ENCODE measurements around the gene EXOC6B.
"Not testable (repeated sequence)": the region's sequence is repeated elsewhere in the genome, so short reads cannot be mapped to it uniquely, and the experiment has no call there.

Gene EXOC6B

DNA sequence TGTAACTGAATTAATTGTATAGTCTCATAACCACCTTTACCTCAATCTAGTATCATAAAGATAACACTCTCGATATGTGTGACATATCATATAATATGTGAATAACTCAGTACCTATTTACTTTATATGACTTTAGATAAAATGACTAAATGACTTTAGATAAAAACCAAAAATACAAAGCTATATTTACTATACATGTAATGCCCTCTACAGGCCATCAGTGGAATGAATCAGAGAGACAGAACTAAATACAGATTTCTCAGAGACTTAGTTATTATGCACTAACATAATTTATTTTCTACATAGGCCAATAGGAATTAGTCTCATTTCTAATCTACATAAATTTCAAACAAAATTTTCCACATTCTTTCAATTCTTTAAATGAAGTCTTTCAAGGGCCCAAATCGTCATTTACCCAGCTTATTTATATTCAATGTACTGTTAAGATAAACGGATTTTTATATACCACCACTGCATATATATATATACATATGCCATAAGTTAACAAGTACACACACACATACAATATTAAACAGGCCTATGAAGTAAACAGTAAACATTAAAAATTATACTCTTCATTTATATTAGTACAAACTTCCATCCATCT, 219.9 kb downstream of the EXOC6B start:
- DNase-seq = no peak

DNA sequence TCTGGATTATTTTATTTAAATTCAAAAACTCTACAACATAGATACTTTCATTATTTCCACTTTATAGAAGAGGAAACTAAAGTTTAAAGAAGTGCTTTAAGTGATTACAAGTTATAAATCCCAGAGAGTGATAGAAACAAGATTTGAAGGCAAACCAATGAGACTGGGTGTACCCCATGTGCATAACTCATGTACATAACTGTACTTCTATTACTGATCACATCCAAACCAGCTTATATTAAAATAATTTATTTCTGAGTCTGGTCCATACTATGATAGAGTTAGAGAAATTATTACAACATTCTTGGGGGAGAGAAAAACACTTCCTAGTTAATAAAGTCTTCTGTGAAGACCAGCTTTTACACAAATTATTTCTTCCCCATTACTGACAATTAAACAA, 221.4 kb downstream of the EXOC6B start:
- no peak for DNase-seq

DNA sequence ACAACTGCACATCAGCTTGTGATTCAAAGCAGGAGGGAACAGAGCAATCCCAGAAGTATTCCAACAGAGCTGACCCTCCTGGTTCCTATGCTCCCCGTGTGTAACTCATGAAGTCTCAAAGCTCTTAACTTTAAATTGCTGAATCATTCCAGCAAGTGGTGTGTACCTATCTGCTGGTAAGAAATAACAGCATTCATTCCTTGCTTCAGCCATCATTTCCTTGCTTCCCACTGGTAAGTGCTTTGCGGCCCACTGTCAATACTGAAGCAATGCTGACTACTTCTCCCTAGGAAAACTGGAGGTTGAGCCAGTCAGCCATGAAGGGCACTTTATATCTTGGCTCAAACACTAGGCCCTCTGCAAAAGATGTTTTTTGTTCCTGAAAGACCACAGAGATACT, 222.4 kb downstream of the EXOC6B start:
- DNase-seq = peak; percentile 2

DNA sequence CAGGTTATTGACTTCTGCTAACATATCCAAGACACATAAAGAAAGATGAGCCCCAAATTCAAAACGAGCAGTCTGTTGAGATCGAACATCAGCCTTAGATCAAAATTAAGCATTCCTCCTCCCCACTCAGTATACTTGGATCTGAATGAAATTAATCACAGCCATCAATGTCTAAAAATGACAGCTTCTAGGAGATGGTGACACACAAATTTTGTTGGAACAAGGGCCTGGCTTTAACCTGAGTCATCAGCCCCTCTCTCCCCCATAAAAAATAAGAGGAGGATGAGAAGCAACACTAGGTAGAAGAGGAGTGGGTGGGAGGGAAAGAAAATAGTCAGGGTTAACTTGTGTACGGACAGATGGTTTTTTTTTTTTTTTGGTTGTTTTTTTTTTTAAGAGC, 223.1 kb downstream of the EXOC6B start:
- no peak for DNase-seq

DNA sequence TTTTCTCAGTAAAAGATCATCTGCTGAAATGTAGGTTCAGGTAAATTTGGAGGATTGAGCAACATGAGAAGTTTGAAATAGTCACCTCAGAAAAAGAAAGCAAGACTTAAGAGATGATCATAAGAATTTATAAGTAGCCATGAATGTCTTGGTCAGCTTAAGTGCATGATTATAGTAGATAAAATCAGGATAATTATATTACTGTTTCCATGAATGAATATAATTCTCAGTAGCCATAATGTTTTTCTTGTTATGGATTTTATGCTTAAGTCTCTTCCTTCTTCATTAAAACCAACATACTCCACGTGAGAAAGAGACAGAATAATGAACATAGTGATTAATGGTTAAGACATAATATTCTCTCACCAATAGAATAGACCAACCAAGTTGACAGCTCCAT, 223.7 kb downstream of the EXOC6B start:
- no peak for DNase-seq

DNA sequence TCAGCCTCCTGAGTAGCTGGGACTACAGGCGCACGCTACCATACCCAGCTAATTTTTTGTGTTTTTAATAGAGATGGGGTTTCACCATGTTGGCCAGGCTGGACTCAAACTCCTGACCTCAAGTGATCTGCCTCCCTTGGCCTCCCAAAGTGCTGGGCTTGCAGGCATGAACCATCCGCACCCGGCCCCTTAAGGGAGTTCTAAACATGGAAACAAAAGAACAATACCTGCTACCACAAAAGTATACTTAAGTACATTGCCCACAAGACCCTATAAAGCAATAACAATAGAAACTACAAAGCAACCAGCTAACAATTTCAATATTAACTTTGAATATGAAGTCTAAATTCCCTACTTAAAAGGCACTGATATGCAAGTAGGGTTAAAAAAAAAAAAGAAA, 242.0 kb downstream of the EXOC6B start:
- DNase-seq = not testable (repeated sequence)

DNA sequence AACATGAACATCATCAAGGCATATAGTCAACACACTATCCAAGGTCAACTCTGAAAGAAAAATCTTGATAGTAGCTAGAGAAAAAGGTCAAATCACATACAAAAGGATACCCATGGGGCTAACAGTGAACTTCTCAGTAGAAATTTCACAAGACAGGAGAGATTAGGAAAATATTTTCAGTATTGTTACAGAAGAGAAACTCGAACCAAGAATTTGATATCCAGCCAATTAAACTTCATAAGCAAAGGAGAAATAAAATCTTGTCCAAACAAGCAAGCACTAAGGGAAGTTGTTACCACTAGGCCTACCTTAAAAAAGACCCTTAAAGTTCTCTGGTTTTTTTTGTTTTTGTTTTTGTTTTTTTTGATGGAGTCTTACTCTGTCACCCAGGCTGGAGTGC, 242.5 kb downstream of the EXOC6B start:
- no peak for DNase-seq

DNA sequence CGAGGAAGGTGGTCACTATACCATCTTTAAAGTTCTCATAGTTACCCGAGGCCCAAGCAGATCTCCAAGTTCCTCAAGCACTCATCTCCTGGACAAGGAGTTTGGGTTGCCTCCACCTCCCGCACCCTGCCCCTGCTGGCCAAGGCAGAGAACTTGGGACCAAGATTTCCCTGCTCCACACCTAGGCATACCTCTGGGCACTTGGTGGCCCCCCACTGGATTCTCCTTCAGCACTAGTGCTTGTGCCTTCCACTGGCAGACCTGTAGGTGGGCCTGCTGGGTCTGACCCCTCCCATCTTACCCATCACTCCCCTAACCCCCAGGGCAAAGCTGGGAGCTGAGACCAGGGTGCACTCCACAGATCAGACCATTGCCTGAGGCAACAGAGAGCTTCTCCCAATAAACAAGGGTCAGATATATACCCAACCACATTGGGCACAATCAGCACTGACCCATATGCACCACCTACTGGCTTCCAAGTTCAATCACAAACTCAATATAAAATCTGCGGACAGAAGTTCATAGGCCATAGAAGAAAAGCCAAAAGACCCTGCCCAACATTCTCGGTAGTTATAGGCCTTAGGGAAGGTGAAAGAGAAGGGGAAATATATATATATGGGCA, 244.2 kb downstream of the EXOC6B start:
- DNase-seq = no peak

DNA sequence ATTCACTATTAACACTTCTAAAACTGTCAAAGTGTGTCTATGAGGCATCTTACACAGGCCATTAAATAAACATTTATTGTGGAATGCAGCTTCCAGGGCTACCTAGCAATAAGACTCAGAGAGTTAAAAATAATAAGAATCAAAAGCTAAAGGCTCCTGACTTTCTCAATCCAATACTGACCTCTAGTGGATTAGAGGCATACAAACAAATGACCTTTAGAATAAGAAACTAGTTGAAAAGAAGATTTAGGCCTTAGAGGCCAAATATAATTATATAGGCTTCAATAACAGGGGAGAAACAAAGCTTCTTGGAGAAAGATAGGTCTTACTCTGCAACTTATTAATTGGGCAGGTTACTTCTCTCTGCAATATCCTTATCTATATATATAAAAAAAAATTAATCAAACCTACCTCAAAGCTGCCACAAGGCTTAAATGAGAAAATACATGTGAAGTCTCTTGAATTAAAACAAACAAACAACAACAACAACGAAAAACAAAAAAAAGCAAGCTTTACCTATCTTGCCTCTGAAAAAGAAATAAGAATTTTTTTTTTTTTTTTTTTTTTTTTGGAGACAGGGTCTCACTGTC, 246.1 kb downstream of the EXOC6B start:
- DNase-seq = peak; percentile 9

DNA sequence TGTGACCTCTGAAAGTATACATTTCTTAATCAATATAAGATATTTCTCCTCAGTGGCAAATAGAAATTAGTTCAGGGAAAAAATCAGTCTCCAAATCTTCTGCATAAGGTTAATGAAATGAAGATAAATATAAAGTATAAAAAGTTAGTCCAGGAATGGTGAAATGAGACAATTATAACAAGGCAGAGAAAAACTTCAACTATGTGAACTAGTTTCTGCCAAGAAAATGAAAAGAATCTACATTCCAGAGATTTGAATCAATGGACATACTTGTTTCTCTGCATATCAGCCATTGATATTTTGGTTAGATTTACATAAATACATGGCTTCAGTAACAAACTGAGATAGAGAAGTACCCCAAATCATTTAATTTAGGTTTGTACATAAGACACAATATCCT, 249.0 kb downstream of the EXOC6B start:
- no peak for DNase-seq

DNA sequence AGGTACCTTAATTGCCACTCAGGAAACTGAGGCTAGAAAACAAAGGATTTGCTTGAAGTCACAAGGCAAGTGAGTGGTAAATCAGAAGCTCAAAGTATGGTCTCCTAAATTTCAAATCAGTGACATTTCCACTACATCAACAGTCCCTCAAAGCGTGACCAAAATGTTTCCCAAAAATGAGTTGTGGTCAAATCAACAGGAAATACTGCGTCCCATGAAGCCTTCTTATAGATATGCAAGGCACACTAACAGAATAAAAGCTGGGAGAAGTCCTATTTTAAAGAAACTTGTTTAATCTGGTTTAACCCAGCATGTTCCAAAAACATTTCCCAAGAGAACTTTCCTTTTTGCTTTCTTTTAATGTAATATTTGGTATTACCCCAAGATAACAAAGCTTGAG, 249.4 kb downstream of the EXOC6B start:
- DNase-seq = no peak

DNA sequence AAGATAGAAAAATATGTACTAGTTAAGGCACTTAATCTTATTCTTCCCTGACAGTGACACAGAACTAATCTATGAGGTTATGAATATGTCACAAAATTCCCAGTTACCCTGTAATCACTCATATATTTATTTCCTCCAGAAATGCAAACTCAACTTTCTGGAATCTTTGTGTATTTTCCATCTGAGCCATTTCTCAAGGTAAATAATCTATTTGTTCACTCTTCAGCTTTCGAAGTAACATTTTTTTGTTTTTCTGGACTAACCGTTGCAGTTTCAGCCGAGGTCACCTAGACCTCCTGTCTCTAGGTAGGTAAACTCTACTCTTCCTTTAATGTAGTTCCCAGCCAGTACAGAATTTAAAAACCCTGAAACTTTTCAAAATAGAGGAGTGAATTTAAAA, 250.9 kb downstream of the EXOC6B start:
- DNase-seq = no peak

DNA sequence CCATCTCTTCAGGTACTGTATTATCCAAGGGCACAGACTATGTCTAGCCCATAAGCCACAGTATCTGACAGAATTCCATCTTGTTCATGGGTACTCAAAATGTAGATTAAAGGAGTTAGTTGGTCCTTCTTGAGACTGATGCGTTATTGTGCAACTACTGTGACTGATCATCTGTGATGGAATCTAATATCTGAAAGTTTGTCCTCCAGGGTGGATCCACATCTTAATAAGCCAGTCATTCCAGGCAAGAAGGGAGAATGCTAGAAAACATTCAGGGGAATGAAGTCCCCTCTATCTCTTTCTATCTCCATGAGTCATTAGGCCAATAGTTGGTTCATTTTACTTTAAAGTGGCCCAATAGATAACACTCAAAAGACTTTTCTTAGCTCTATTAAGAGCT, 252.6 kb downstream of the EXOC6B start:
- DNase-seq = no peak

DNA sequence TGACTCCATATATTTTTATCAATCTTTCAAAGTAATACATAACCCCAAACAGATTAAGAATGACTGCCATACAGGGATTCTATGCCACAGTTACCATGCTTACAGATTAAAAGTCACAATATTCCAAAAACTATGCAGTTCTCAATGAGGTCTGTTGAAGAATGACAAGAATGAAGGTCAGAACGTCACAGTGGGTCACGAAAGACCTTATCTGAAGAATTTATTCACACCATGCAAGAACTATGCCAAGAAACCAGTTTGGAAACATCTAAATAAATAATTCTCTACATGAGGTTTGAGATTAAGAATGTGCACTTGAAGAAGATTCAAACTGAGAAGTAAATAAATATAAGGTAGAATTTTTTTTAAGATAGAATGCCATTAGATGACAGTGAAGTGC, 253.3 kb downstream of the EXOC6B start:
- no peak for DNase-seq

DNA sequence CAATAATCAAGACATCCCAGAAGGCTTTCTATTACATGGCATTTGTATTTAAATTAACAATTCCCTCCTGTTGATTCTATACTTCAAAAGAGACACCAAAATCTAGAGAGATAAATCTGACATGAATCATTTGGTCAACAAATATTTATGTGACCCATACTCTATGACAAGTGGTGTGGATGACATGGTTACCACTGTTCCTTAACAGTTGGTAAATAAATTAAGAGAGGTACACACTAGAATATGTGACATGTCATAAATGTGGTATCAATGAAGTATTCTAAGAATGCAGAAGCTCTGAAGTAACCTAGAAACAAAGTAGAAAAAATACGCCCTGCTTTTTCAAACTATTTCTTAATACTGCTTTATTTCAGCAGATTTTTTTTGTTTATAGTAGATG, 255.4 kb downstream of the EXOC6B start:
- no peak for DNase-seq

DNA sequence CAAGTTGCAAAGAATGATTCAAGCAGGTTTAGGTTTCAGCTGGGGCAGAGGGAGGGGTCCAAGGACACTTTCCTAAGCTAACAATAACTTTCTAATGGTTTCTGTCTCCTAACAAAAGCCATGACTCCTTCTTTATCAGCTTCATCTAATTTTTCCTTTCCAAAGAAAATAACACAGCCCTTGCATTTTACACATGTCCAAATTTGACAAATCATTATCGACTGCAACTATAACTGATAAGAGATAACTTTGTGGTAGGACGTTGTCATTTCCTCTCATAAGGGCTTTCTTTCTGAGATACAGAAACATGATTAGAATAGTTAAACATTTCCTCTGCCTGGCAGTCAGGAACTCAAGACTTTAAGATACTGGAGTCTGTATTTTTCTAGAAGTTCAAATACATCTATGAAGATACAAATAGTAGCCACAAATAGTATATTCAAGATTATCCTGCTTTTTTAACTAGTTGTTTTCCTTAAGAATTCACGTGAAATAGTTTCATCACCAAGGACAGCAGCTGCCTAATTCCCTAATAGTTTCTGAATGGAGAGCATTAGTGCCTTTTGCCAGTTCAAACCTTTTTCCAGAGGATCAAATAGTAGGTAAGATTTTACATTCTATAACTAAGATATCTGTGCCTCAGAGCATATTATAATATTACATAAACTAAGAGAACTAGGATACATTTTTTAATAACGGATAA, 263.2 kb downstream of the EXOC6B start:
- DNase-seq = no peak

DNA sequence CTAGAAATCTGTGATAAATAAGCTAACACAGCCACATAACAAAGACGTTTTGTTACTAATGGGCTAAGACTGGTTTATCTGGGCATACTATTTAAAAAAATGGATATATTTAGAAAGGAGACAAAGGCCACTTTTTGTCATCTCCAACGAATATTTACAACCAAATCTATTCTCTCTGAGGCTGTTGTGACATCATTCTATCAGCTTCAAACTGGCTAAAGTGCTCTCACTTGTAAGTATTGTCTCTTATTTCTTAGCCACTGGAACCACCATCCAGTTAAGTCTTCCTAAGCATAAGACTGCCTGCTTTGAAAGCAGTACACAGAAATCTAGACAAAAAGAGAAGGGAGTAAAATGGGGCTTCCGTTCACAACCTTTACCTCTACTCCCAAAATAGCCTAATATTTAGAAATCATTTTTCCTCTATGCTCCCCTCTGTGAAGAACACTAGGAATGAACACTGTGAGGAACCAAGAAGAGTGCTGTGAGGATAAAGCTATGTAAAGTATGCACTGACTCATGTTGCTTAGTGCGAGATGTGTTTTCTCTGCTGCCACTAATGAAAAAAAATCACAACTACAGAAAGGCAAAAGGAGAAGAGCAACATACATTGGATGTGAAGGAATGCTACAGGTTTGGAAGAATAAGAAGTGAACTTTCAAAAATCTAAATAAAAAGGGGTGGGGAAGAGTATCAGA, 264.1 kb downstream of the EXOC6B start:
- DNase-seq = no peak

DNA sequence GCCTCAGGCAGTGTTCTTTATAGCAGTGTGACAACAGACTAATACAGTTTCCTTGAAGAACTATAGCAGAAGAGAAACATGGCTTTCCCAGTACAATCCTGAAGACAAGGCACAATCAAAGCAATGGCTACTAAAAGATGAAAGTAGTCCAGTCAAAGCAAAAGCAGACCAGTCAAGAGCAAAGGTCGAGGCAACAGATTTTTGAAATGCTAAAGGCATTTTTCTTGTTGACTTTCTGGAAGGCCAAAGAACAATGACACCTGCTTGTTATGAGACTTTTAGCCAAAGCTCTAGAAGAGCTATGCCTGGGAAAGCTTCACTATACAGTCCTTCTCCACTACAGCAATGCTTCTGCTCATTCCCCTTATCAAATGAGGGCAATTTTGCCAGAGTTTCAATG, 269.9 kb downstream of the EXOC6B start:
- DNase-seq = no peak

DNA sequence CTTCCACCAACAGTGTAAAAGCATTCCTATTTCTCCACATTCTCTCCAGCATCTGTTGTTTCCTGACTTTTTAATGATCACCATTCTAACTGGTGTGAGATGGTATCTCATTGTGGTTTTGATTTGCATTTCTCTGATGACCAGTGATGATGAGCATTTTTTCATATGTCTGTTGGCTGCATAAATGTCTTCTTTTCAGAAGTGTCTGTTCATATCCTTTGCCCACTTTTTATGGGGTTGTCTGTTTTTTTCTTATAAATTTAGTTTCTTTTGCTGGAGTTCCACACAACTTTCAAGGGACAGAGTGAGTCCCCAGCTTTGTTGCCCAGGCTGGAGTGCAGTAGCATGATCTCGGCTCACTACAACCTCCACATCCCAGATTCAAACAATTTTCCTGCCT, 270.5 kb downstream of the EXOC6B start:
- not testable (repeated sequence) for DNase-seq

DNA sequence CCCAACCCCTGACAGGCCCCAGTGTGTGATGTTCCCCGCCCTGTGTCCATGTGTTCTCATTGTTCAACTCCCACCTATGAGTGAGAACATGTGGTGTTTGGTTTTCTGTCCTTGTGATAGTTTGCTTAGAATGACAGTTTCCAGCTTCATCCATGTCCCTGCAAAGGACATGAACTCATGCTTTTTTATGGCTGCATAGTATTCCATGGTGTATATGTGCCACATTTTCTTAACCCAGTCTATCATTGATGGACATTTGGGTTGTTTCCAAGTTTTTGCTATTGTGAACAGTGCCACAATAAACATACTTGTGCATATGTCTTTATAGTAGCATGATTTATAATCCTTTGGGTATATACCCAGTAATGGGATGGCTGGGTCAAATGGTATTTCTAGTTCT, 270.9 kb downstream of the EXOC6B start:
- not testable (repeated sequence) for DNase-seq

DNA sequence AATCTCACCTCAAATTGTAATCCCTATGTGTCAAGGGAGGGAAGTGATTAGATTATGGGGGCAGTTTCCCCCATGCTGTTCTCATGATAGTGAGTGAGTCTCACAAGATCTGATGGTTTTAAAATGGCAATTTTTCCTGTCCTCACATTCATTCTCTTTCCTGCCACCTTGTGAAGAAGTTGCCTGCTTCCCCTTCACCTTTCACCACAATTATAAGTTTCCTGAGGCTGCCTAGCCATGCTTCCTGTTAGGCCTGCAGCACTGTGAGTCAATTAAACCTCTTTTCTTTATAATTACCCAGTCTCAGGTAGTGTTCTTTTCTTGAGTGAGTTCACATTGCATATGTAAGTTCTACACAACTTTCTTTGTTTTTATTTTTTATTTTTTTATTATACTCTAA, 271.5 kb downstream of the EXOC6B start:
- no peak for DNase-seq

DNA sequence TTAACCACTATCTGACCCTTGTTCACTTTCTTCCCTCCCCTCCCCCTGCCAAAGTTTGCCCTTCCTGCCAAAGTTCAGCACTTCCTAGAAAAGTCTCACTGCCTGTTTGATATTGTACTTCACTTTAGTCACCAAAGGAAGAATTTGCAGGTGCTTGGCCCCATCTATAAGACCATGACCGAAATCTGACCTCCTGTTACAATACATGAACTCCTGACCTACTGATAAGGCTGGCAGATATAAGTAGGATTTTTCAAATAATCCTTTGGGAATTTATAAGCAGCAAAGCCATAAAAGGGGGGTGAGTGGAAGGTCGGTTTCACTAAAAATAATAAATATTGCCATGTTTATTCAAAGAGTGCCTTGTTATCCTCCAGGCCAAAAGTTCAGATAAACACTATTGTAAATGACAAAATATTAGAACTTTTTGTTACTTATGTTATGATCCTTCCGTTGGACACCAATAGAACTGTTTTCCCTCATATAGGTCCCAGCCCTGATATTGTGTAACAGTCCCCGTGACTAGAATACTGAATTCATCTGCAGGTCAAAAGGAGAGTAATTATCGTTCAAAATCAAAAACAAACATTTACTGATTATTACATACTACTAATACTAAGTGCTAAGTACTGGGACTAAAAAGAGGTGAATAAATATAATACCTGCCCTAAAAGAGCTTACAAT, 277.6 kb downstream of the EXOC6B start:
- DNase-seq = no peak
